ENCODE results near the gene ROPN1.

GRCh38 chr3:123961508-123961856, 30.4 kb downstream of the ROPN1 start:
- no peak for TF ChIP-seq CTCF (conservative IDR thresholded peaks at IDR 0.05; ENCODE audit: low read depth, low read length)
- TF ChIP-seq EZH2 (IDR thresholded peaks at IDR 0.05; ENCODE audit: low read length, unreplicated experiment) = no peak
- no peak for TF ChIP-seq EZH2phosphoT487 (IDR thresholded peaks at IDR 0.05; ENCODE audit: borderline replicate concordance, low read length)

All from PC-3 (cell line).